ENCODE results near the gene POMT1.
A peak's percentile ranks its signal among the peaks of the same experiment; 100 is the strongest.
"Not testable (repeated sequence)": the region's sequence is repeated elsewhere in the genome, so short reads cannot be mapped to it uniquely, and the experiment has no call there.

POMT1 gene

GRCh38 chr9:131545786-131546335 lies 43.1 kb downstream of the POMT1 start:
- H4K20me1 ChIP-seq: no peaks in the 10 kb centered on the region
- no peaks in the 10 kb centered on the region for H3K4me1 ChIP-seq
- no peak overlapping the region for H3K4me2 ChIP-seq
- peaks cover 35 to 55% (median 46%) of the 10 kb centered on the region in 11 experiments for H3K27me3 ChIP-seq
- TF ChIP-seq Cebpa-rat (IDR thresholded peaks at IDR 0.05): no peak
- H3K27ac ChIP-seq: no peak overlapping the region
- no peak overlapping the region; a peak in 1 of 20 replicates for H3K4me3 ChIP-seq
- peaks cover 0 to 8% (median 0%) of the 10 kb centered on the region in 11 experiments; a peak in 2 of 22 replicates for H3K36me3 ChIP-seq
- H3K9ac ChIP-seq: no peak overlapping the region
- peaks cover 43 to 66% (median 58%) of the 10 kb centered on the region in 11 experiments for H3K9me3 ChIP-seq (replicated peaks in 1 of 11)

GRCh38 chr9:131546336-131547084 lies 43.8 kb downstream of the POMT1 start:
- peaks cover 43 to 66% (median 58%) of the 10 kb centered on the region in 11 experiments for H3K9me3 ChIP-seq (replicated peaks in 1 of 11)
- TF ChIP-seq Cebpa-rat (IDR thresholded peaks at IDR 0.05): no peak
- H3K27me3 ChIP-seq: peaks cover 35 to 55% (median 46%) of the 10 kb centered on the region in 11 experiments
- H3K27ac ChIP-seq: no peak overlapping the region
- no peak overlapping the region for H3K9ac ChIP-seq
- peaks cover 0 to 8% (median 0%) of the 10 kb centered on the region in 11 experiments; a peak in 2 of 22 replicates for H3K36me3 ChIP-seq
- H3K4me1 ChIP-seq: no peaks in the 10 kb centered on the region
- no peaks in the 10 kb centered on the region for H4K20me1 ChIP-seq
- no peak overlapping the region for H3K4me2 ChIP-seq
- no peak overlapping the region; a peak in 1 of 20 replicates for H3K4me3 ChIP-seq

GRCh38 chr9:131549186-131549585 lies 46.5 kb downstream of the POMT1 start:
- not testable (repeated sequence) for H3K4me3 ChIP-seq, H3K4me2 ChIP-seq, H3K9ac ChIP-seq, H3K4me1 ChIP-seq, H3K36me3 ChIP-seq, H4K20me1 ChIP-seq, H3K27ac ChIP-seq
- Histone ChIP-seq H3K9me3 (replicated peaks in 1 of 11) (peaks cover 22 to 44% (median 32%) of the 10 kb centered on the region in 11 experiments), H3K27me3 (peaks cover 35 to 52% (median 46%) of the 10 kb centered on the region in 11 experiments)

- H3K4me3 ChIP-seq, H3K27ac ChIP-seq, H3K4me1 ChIP-seq, H3K9ac ChIP-seq, H3K4me2 ChIP-seq, H4K20me1 ChIP-seq, H3K36me3 ChIP-seq: not testable (repeated sequence)
- Histone ChIP-seq H3K9me3 (replicated peaks in 1 of 11) (peaks cover 9 to 38% (median 20%) of the 10 kb centered on the region in 11 experiments), H3K27me3 (peaks cover 27 to 39% (median 34%) of the 10 kb centered on the region in 11 experiments)
Measured at GRCh38 chr9:131550465-131550864, 47.7 kb downstream of the POMT1 start.

GRCh38 chr9:131552030-131552429 lies 49.3 kb downstream of the POMT1 start:
- no peak for TF ChIP-seq Cebpa-rat (IDR thresholded peaks at IDR 0.05)
- Histone ChIP-seq H3K4me2 (peak overlapping the region in 2 of 11 experiments; percentile 3 to 46; a peak in 1 of 22 replicates), H3K27ac (no peak overlapping the region), H3K9me3 (replicated peaks in 1 of 11) (peaks cover 0 to 23% (median 11%) of the 10 kb centered on the region in 11 experiments; a peak in 12 of 22 replicates), H3K27me3 (peaks cover 12 to 24% (median 18%) of the 10 kb centered on the region in 11 experiments), H3K9ac (no peak overlapping the region), H3K36me3 (no peaks in the 10 kb centered on the region), H3K4me1 (peaks cover 0 to 6% (median 0%) of the 10 kb centered on the region in 10 experiments; a peak in 3 of 20 replicates), H4K20me1 (no peaks in the 10 kb centered on the region; a peak in 1 of 22 replicates), H3K4me3 (no peak overlapping the region)

GRCh38 chr9:131554087-131554842 lies 51.5 kb downstream of the POMT1 start:
- no peaks in the 10 kb centered on the region; a peak in 1 of 22 replicates for H4K20me1 ChIP-seq
- no peak overlapping the region for H3K27ac ChIP-seq
- H3K27me3 ChIP-seq: peaks cover 0 to 1% (median 0%) of the 10 kb centered on the region in 11 experiments; a peak in 1 of 22 replicates
- peaks cover 0 to 10% (median 0%) of the 10 kb centered on the region in 10 experiments; a peak in 4 of 20 replicates for H3K4me1 ChIP-seq
- H3K36me3 ChIP-seq: 0 out of 22 replicates have a peak, but pooled peaks cover 0 to 5% (median 0%) of the 10 kb centered on the region in 11 experiments
- H3K4me2 ChIP-seq: no peak overlapping the region
- H3K4me3 ChIP-seq: no peak overlapping the region
- TF ChIP-seq Cebpa-rat (IDR thresholded peaks at IDR 0.05): no peak
- peaks cover 0 to 8% (median 0%) of the 10 kb centered on the region in 11 experiments; a peak in 3 of 22 replicates for H3K9me3 ChIP-seq (replicated peaks in 1 of 11)
- no peak overlapping the region for H3K9ac ChIP-seq

GRCh38 chr9:131554843-131555351 lies 52.2 kb downstream of the POMT1 start:
- 0 out of 22 replicates have a peak, but pooled peaks cover 0 to 5% (median 0%) of the 10 kb centered on the region in 11 experiments for H3K36me3 ChIP-seq
- H3K9ac ChIP-seq: no peak overlapping the region
- peaks cover 0 to 8% (median 0%) of the 10 kb centered on the region in 11 experiments; a peak in 2 of 22 replicates for H3K9me3 ChIP-seq (replicated peaks in 1 of 11)
- peaks cover 0 to 16% (median 0%) of the 10 kb centered on the region in 10 experiments; a peak in 4 of 20 replicates for H3K4me1 ChIP-seq
- no peaks in the 10 kb centered on the region; a peak in 1 of 22 replicates for H4K20me1 ChIP-seq
- H3K27ac ChIP-seq: no peak overlapping the region
- H3K27me3 ChIP-seq: no peaks in the 10 kb centered on the region
- H3K4me2 ChIP-seq: no peak overlapping the region
- TF ChIP-seq Cebpa-rat (IDR thresholded peaks at IDR 0.05): no peak
- no peak overlapping the region for H3K4me3 ChIP-seq

- TF ChIP-seq Cebpa-rat (IDR thresholded peaks at IDR 0.05): no peak
- peaks cover 0 to 13% (median 3%) of the 10 kb centered on the region in 11 experiments; a peak in 6 of 22 replicates for H3K9me3 ChIP-seq (replicated peaks in 1 of 11)
- H3K36me3 ChIP-seq: 0 out of 22 replicates have a peak, but pooled peaks cover 0 to 5% (median 0%) of the 10 kb centered on the region in 11 experiments
- no peak overlapping the region for H3K9ac ChIP-seq
- no peak overlapping the region for H3K27ac ChIP-seq
- H3K4me2 ChIP-seq: no peak overlapping the region
- no peaks in the 10 kb centered on the region for H3K27me3 ChIP-seq
- H3K4me1 ChIP-seq: peaks cover 0 to 19% (median 0%) of the 10 kb centered on the region in 10 experiments; a peak in 4 of 20 replicates
- no peak overlapping the region for H3K4me3 ChIP-seq
- no peaks in the 10 kb centered on the region; a peak in 1 of 22 replicates for H4K20me1 ChIP-seq
Measured at GRCh38 chr9:131555841-131556673, 53.3 kb downstream of the POMT1 start.
